CMK (cell line): Measurements from ENCODE around the gene EPYC.
"Not testable (repeated sequence)": the region's sequence is repeated elsewhere in the genome, so short reads cannot be mapped to it uniquely, and the experiment has no call there.

Experiments
- DNase-seq: peaks from one replicate; pipeline ENCODE4 v3.0.0-alpha.2; 2010; ENCODE audit warnings: low read depth

Gene EPYC

DNA sequence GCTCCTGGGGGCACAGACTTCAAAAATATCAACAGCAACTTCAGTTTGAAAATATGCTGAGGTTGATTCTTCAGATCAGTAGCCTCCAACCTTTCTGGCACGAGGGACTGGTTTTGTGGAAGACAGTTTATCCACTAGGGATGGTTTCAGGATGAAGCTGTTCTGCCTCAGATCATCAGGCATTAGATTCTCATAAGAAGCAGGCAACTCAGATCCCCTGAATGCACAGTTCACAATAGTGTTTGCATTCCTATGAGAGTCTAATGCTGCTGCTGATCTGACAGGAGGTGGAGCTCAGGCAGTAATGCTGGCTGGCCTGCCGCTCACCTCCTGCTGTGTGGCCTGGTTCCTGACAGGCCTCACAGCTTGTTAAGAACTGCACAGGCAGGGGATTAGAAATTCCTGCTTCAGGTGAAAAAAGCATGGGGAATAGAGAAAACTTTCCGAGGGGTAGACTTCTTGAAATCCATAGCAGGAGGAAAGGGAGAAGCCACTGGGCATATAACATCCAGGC is 12.8 kb downstream of the EPYC start:
- no peak for DNase-seq

DNA sequence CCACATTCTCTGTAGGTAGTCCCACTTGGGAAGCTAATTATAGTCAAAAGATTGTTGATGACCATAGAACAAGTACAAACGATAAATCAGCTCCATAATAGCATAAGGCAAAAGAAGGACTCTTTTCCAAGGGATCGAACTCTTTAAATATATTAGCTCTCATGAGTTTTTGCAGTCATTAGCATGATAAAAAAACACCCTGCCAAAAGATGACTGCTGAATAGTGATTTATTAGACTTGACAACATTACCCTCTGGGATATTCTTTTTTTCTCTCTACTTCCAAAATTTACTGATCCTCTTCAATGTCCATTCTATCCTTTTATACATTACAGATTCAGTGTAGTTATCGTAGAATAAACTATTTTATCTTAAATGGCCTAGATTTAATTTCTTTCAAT is 14.2 kb downstream of the EPYC start:
- no peak for DNase-seq

GRCh38 chr12:90989686-90990111 is 15.1 kb downstream of the EPYC start:
- DNase-seq: no peak

GRCh38 chr12:90987520-90987919 is 17.3 kb downstream of the EPYC start:
- DNase-seq: no peak

DNA sequence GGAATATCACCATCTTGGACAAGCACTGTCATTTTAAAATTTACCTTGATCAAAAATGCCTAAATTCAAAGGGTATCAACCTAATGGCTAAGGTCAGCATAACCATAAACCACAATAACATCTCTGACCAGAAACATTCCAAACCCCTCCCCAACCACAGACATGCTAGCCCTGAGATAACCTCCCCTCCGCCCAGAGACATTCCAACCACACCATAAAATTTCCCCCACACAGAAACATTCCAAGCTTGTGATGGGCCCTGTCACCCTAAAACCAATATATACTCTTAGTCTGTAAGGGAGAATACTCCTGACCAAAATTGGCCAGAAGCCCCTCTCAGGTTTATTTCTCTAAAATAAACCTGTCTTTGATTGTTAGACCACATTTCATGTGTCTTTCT is 17.7 kb downstream of the EPYC start:
- no peak for DNase-seq

GRCh38 chr12:90985331-90985730 is 19.4 kb downstream of the EPYC start:
- not testable (repeated sequence) for DNase-seq

DNA sequence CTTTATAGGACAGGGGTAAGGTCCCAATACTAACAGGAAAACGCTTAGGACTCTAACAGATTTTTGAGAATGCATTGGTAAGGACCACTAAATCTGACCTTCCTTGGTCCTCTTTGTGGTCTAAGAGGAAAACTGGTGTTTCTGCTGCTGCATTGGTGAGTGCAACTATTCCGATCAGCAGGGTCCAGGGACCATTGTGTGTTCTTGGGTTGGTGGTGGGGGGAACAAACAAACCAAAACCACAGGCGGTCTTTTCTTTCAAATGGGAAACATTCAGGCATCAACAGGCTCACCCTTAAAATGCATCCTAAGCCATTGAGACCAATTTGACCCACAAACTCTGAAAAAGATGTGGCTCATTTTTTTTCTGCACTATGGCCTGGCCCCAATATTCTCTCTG is 20.7 kb downstream of the EPYC start:
- no peak for DNase-seq

- DNase-seq: no peak
These were observed 22.6 kb downstream of the EPYC start for GRCh38 chr12:90982170-90982569.

GRCh38 chr12:90979951-90980350 is 24.8 kb downstream of the EPYC start:
- DNase-seq: no peak

DNA sequence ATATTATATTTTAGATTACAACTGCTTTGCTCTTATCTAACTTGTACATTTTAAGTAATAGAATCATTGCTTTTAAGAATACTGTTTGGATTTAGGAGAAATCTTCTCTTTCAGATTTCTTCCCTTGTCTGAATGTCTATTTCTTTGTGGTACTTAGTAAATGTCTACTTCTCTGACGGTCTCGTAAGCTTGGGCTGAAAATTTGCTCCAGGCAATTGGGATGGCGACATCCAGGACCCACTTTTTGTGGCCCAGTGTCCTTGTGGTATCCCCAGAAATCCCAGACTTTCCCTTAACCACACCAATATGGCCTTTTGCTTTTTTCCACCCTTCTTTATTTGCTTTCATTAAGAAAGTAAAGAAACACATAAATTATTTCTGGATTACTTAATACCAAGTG is 25.8 kb downstream of the EPYC start:
- DNase-seq: no peak

DNA sequence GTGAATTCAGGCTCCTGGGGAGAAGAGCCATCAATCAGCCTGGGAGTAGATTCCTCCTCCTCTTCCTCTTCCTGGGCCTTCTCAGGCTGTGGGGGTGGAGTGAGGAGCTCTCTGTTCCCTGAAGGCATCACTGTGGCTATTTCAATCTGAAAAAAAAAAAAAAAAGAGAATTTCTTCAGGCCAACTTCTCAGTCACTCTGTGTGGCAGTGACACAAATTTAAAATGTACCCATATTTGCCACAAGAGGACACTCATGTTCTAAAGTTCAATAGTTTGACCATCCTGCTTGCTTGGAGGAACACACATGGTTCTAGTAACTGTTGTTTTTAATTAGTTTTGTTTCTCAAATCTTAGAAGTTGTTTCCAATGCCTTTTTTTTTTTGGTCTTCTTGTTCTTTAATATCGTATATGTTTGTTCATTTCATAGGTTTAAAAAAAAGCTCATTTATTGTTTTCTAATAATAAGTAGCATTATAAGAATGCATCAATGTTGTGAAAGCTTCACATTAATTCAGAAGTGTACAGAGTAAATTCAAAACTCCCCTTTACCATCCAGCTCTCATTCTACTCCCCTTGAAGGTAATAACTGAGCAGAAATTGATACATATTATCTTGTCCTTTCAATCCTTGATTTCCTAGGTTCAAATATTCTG is 26.5 kb downstream of the EPYC start:
- no peak for DNase-seq

GRCh38 chr12:90977224-90977623 is 27.5 kb downstream of the EPYC start:
- DNase-seq: no peak

GRCh38 chr12:90974286-90974685 is 30.5 kb downstream of the EPYC start:
- no peak for DNase-seq

DNA sequence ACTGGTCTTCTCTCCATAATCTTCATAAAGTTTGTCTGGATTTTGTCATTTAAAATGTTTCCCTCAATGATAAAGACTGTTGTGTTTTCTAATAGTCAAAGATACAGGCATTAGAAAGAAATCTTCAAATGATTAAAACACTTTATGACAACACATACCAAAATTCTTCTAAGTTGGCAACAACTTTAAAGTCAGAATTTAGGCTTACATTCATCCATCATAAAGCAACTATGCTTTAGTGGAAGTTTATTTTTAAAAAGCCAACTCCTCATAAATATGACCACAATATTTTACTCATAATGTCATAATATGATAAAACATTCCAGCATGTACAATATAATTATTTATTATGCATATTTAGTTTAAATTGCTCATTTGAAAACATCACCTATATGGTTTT is 32.5 kb downstream of the EPYC start:
- DNase-seq: no peak

DNA sequence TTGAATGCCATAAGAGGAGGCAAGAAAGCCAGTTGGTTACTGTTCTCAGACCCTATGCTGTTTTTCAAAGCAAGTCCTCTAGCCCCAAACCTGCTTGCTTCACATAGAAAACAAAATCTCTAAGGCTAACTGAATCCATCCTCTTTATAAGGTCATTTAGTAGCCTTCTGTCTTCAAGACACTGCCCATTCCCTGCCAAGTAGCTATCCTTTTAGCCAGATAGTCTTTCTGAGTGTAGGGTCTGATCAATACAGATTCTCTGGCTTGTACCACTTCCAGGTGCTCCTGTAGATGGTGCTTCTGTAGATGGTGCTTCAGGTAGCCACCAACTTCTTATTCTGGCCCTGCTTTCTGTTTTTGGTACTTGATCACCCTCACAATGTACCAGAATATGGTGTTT is 33.9 kb downstream of the EPYC start:
- DNase-seq: no peak

GRCh38 chr12:90970471-90970870 is 34.3 kb downstream of the EPYC start:
- DNase-seq: no peak

GRCh38 chr12:90969851-90970250 is 34.9 kb downstream of the EPYC start:
- no peak for DNase-seq

GRCh38 chr12:90969346-90969745 is 35.4 kb downstream of the EPYC start:
- DNase-seq: no peak

DNA sequence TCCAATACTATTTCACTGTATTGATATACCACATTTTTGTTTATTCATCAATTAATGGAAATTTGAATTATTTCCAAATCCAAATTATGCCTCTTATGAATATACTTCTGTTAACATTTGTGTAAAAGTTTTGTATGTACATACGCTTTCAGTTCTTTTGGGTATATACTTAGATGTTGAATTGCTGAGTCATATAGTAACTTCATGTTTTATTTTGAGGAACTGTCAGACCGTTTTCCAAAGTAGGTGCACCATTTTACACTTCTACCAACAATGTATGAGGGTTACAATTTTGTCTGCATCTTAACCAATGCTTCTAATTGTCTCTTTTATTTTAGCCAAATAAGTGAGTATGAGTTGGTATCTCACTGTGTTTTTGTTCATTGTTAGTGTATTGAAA is 39.6 kb downstream of the EPYC start:
- no peak for DNase-seq

DNA sequence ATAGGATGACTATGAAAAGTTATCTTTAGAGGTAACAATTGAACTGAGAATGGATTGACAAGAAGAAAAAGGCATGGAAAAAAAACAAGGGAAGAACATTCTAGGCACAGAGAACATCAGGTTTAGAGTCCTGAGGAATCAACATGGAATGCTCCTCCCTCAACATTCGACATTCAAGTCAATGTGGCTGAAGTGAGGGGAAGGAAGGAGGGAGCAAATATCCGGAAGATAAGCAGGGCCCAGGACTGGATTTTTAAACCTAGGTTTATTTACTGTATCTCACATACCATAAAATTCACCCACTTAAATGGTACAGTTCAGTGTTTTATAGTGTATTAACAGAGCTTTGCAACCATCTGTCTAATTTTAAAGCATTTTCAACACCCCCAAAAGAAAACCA is 40.2 kb downstream of the EPYC start:
- no peak for DNase-seq

DNA sequence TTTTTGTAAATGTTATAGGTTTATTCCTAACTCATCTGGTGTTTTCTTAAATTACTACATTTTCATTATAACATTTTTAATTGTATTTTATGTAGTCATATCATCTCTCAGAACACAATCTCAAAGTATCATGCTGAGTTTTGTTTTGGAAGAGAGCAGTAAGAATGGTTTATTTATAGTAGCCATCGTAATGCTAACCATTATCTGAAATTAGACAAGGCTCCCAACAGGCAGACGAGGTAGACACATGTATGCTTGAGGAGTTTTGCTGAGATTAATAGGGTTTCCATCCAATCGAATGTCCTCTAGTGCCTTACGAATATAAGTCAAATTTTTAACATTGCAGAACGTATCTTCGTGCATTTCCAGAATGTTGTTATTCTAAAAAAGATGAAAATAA is 40.8 kb downstream of the EPYC start:
- DNase-seq: no peak

- no peak for DNase-seq
These were observed 43.6 kb downstream of the EPYC start for GRCh38 chr12:90961154-90961553.

DNA sequence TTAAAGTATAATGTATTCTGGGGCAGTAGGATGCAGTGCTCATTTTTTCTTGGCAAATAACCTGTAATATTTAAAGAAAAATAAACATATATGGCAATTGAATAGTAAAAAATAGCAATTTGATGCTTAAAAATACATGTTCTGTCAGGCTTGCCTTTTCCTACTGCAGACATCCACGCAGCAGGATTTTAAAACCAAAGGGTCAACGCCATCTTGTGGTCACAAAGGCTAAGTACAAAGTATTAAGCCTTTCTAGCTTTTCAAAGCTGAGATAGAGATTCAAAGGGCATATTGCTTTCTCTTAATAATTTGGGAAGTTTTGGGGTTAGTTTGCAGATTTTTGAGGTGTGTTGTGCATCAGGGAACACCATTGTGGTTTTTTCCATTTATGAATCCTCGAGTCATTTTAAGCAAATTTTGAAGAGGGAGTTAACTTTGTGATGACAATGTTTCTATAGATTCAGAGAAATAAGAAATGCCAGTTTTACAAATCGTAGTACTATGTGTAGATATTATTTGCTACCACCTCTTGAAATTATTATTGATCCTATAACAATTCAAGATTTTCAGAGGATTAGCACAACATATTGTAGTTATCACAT is 45.1 kb downstream of the EPYC start:
- no peak for DNase-seq

DNA sequence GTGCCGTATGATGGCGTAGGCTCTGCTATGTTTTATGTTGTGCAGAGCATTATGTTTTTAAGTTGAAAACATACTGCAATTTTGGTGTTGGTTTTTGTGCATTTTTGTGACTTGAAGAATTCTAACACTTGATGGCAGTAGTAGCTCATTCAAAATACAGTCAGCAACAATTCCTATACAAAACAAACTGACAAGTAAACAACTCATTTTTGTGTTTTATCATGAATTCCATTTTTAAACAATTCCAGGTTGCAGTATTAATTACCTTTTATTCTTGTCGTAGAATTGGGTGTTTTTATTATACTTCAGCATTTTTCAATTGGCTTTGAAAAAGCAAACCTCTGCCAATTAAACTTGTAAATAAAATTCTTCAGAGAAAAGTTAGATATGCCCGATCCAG is 45.7 kb downstream of the EPYC start:
- DNase-seq: no peak
